NCI-H1105 treated with DMSO at 0.1 percent for 48 hours (cell line): ENCODE data around the gene LIMA1.
A peak's percentile ranks its signal among the peaks of the same experiment; 100 is the strongest.

Source experiments
- DNase-seq: peaks from one replicate; lab custom pipeline; 2025; lab: John Stamatoyannopoulos, UW

Gene LIMA1

GRCh38 chr12:50129290-50129689, 154.0 kb downstream of the LIMA1 start:
- no peak for DNase-seq

- DNase-seq: peak; percentile 31
These were observed 155.8 kb downstream of the LIMA1 start for GRCh38 chr12:50127546-50127945.
